Measurements from ENCODE around the gene PPHLN1. TPM values are rescaled to one million over a fixed set of nuclear protein-coding genes. Genes with fewer than 3 reads are reported as not detected.

Gene PPHLN1
- total RNA-seq, 1 experiment from 2014 or later: 87.6 TPM

DNA sequence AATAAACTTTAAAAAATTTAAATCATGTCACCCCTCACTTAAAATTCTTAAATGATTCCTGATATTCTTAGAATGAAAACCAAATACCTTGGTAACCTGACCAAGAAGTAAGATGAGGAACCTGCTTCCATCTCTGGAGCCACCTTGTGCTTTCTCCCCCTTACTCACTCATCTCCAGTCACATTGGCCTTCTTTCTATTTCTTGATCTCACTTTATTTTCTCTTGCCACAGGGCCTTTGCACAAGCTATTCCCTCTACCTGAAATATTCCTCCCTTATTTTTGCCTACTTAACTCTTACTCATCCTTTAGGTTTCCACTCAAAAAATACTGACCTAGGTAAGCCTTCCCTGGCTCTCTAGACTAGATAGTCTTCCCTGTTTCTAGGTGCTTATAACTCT, 5.2 kb upstream of the PPHLN1 start:
- Mint-ChIP-seq H3K27me3 (ENCODE audit: insufficient read depth, unreplicated experiment) (no peaks in the 10 kb centered on the region), H3K4me3 (ENCODE audit: unreplicated experiment) (no peak overlapping the region), H3K36me3 (ENCODE audit: insufficient read depth, unreplicated experiment) (peaks cover 5% of the 10 kb centered on the region), H3K4me1 (ENCODE audit: low read depth, unreplicated experiment) (no peaks in the 10 kb centered on the region), H3K9me3 (ENCODE audit: unreplicated experiment) (no peaks in the 10 kb centered on the region), H3K27ac (ENCODE audit: unreplicated experiment) (no peak overlapping the region)
- no peaks in the 10 kb centered on the region for H3K27me3 ChIP-seq (replicated peaks; ENCODE audit: control insufficient read depth, insufficient read depth, low read length)
- CTCF ChIA-PET: no interaction called here
- H3K4me1 ChIP-seq: peaks cover 11% of the 10 kb centered on the region; the same call in 1 of the 2 replicates
- POLR2A ChIA-PET: no interaction called here
- H3K9me3 ChIP-seq: no peaks in the 10 kb centered on the region
- DNase-seq: no peak
- intact Hi-C loops (cut with micrococcal nuclease; ENCODE audit: unreplicated experiment): no loop called here
- BruUV-seq (replicated peaks): no TSS peak
- TF ChIP-seq, protein P1, sequence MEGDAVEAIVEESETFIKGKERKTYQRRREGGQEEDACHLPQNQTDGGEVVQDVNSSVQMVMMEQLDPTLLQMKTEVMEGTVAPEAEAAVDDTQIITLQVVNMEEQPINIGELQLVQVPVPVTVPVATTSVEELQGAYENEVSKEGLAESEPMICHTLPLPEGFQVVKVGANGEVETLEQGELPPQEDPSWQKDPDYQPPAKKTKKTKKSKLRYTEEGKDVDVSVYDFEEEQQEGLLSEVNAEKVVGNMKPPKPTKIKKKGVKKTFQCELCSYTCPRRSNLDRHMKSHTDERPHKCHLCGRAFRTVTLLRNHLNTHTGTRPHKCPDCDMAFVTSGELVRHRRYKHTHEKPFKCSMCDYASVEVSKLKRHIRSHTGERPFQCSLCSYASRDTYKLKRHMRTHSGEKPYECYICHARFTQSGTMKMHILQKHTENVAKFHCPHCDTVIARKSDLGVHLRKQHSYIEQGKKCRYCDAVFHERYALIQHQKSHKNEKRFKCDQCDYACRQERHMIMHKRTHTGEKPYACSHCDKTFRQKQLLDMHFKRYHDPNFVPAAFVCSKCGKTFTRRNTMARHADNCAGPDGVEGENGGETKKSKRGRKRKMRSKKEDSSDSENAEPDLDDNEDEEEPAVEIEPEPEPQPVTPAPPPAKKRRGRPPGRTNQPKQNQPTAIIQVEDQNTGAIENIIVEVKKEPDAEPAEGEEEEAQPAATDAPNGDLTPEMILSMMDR (IDR thresholded peaks at IDR 0.05; ENCODE audit: insufficient read depth in 1 of 2, low read depth in 1 of 2, low read length in 1 of 2, severe bottlenecking in 1 of 2, unreplicated experiment in 1 of 2): no peak
- no peaks in the 10 kb centered on the region; the same call in 1 of the 2 replicates for H3K36me3 ChIP-seq (ENCODE audit: control insufficient read depth, insufficient read depth, low read length)
- H3K4me3 ChIP-seq (ENCODE audit: low read depth, low read length): no peak overlapping the region

DNA sequence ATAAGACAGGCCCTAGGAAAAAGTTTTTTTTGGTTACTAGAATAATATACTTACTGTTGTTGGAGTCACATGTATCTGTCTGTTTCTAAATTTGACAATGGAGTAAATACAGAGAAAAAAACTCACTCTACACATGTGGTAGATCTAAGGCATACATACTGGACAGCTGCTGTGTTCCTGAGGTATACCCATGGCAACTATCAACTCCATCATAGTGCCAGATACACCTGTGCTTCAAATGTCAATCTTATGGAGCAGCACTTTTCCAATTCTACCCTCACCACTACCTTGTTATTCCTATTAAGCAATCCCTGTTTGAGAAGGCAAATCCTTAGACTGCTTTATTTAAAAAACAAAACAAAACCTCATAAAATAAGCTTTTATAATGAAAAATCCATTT, 3.4 kb upstream of the PPHLN1 start:
- H3K4me1 Mint-ChIP-seq (ENCODE audit: low read depth, unreplicated experiment): peaks cover 8% of the 10 kb centered on the region
- CTCF ChIA-PET: no interaction called here
- Histone ChIP-seq H3K36me3 (ENCODE audit: control insufficient read depth, insufficient read depth, low read length) (no peaks in the 10 kb centered on the region), H3K27me3 (replicated peaks; ENCODE audit: control insufficient read depth, insufficient read depth, low read length) (no peaks in the 10 kb centered on the region), H3K9me3 (no peaks in the 10 kb centered on the region), H3K4me3 (ENCODE audit: low read depth, low read length) (no peak overlapping the region), H3K4me1 (peaks cover 18% of the 10 kb centered on the region)
- H3K9me3 Mint-ChIP-seq (ENCODE audit: unreplicated experiment): no peaks in the 10 kb centered on the region
- POLR2A ChIA-PET: interaction anchor here (0.5 kb wide), 1 partner anchor 102 kb away, joined by 3 read pairs; no protein-coding TSS in a partner anchor
- DNase-seq: no peak
- TF ChIP-seq, protein P1 (IDR thresholded peaks at IDR 0.05; ENCODE audit: insufficient read depth in 1 of 2, low read depth in 1 of 2, low read length in 1 of 2, severe bottlenecking in 1 of 2, unreplicated experiment in 1 of 2): no peak
- H3K27ac Mint-ChIP-seq (ENCODE audit: unreplicated experiment): no peak overlapping the region
- intact Hi-C loops (cut with micrococcal nuclease; ENCODE audit: unreplicated experiment): no loop called here
- BruUV-seq (replicated peaks): no TSS peak
- H3K27me3 Mint-ChIP-seq (ENCODE audit: insufficient read depth, unreplicated experiment): no peaks in the 10 kb centered on the region
- H3K36me3 Mint-ChIP-seq (ENCODE audit: insufficient read depth, unreplicated experiment): peaks cover 9% of the 10 kb centered on the region
- no peak overlapping the region for H3K4me3 Mint-ChIP-seq (ENCODE audit: unreplicated experiment)

DNA sequence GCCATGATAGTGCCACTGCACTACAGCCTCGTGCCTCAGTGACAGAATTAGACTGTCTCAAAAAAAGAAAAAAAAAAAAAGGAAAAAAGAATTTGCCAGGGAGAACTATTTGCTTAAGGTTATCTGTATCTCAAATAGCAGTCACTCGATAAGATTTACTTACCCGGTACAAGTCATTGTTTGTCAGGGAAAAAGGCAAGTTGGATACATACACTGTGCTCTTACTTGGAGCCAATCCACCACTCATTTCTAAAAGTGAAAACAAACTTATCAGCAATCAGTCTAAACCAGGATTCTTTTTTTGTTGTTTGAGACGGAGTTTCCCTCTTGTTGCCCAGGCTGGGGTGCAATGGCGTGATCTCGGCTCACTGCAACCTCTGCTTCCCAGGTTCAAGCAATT, 2.1 kb upstream of the PPHLN1 start:
- ChIA-PET POLR2A (no interaction called here), CTCF (no interaction called here)
- Histone ChIP-seq H3K4me1 (peaks cover 18% of the 10 kb centered on the region), H3K36me3 (ENCODE audit: control insufficient read depth, insufficient read depth, low read length) (no peaks in the 10 kb centered on the region), H3K4me3 (ENCODE audit: low read depth, low read length) (no peak overlapping the region), H3K9me3 (no peaks in the 10 kb centered on the region), H3K27me3 (replicated peaks; ENCODE audit: control insufficient read depth, insufficient read depth, low read length) (no peaks in the 10 kb centered on the region)
- H3K9me3 Mint-ChIP-seq (ENCODE audit: unreplicated experiment): no peaks in the 10 kb centered on the region
- no peak overlapping the region for H3K27ac Mint-ChIP-seq (ENCODE audit: unreplicated experiment)
- no TSS peak for BruUV-seq (replicated peaks)
- H3K4me3 Mint-ChIP-seq (ENCODE audit: unreplicated experiment): no peak overlapping the region
- DNase-seq: no peak
- H3K36me3 Mint-ChIP-seq (ENCODE audit: insufficient read depth, unreplicated experiment): peaks cover 9% of the 10 kb centered on the region
- H3K4me1 Mint-ChIP-seq (ENCODE audit: low read depth, unreplicated experiment): peaks cover 8% of the 10 kb centered on the region
- TF ChIP-seq, protein P1 (IDR thresholded peaks at IDR 0.05; ENCODE audit: insufficient read depth in 1 of 2, low read depth in 1 of 2, low read length in 1 of 2, severe bottlenecking in 1 of 2, unreplicated experiment in 1 of 2): no peak
- H3K27me3 Mint-ChIP-seq (ENCODE audit: insufficient read depth, unreplicated experiment): no peaks in the 10 kb centered on the region
- intact Hi-C loops (cut with micrococcal nuclease; ENCODE audit: unreplicated experiment): no loop called here
